AG04449 (cell line): Measurements from ENCODE around the gene RNF175.

Source experiments
- CTCF ChIA-PET: fragments of 350-600 bp; formaldehyde crosslinking; extraction: SDS; loops from one replicate; lab custom pipeline; 2021; ENCODE audit warnings: antibody characterized with exemption; lab: Yijun Ruan, JAX
- POLR2A ChIA-PET: fragments of 400-600, 350-600 bp; formaldehyde crosslinking; extraction: SDS; loops from one replicate; lab custom pipeline; 2020; ENCODE audit warnings: antibody characterized with exemption, inconsistent platforms; lab: Yijun Ruan, JAX
- DNase-seq: peaks from one replicate; pipeline ENCODE4 v3.0.0-alpha.2; 2010; ENCODE audit warnings: low read depth, low spot score
- H3K4me3 ChIP-seq: 2 replicates; pipeline ENCODE4 v1.5.1; 2011; ENCODE audit warnings: low read depth, mild to moderate bottlenecking, control low read depth, low read length
- TF ChIP-seq, protein P1 (sequence below): IDR thresholded peaks from one replicate; pipeline ENCODE4 v1.5.1; 2011; ENCODE audit warnings: mild to moderate bottlenecking, moderate library complexity, low read length, control low read depth, inconsistent platforms; ENCODE audit not compliant: insufficient read depth; ENCODE audit errors: missing control alignments

Gene RNF175

DNA sequence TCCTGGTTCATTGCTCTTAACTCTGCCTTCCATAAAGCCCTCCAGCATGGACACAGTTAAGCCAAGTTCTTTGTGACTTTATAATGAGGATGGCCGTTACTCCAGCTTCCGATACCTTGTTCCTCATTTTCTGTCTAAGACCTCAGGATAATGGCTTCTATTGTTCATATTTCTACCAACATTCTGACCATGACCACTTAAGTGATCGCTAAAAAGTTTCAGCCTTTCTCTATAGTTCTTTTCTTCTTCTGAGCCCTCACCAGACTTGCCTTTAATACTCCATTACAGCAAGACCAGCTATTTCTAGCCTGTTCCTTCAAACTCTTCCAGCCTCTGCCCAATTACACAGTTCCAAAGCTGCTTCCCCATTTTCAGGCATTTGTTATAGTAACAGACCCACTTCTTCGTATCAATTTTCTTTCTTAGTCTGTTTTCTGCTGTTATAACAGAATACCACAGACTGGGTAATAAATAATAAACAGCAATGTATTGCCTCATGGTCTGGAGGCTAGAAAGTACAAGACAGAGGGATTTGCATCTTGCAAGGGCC is 12.3 kb downstream of the RNF175 start:
- TF ChIP-seq, protein P1, sequence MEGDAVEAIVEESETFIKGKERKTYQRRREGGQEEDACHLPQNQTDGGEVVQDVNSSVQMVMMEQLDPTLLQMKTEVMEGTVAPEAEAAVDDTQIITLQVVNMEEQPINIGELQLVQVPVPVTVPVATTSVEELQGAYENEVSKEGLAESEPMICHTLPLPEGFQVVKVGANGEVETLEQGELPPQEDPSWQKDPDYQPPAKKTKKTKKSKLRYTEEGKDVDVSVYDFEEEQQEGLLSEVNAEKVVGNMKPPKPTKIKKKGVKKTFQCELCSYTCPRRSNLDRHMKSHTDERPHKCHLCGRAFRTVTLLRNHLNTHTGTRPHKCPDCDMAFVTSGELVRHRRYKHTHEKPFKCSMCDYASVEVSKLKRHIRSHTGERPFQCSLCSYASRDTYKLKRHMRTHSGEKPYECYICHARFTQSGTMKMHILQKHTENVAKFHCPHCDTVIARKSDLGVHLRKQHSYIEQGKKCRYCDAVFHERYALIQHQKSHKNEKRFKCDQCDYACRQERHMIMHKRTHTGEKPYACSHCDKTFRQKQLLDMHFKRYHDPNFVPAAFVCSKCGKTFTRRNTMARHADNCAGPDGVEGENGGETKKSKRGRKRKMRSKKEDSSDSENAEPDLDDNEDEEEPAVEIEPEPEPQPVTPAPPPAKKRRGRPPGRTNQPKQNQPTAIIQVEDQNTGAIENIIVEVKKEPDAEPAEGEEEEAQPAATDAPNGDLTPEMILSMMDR = no peak
- no peak for DNase-seq
- CTCF ChIA-PET = no interaction called here
- POLR2A ChIA-PET = no interaction called here
- H3K4me3 ChIP-seq = no peak overlapping the region

DNA sequence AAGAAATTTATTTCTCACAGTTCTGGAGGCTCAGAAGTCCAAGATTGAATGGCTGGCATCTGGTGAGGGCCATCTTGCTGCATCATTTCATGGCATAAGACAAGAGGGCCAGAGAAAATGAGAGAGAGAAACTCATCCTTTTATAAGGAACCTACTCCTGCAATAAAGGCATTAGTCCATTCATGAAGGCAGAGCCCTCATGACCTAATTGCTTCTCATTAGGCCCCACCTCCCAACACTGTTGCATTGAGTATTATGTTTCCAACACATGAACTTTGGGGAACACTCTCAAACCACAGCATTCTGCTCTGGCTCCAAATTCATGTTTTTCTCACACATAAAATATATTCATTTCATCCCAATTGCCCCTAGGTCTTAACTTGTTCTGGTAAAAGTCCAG is 14.2 kb downstream of the RNF175 start:
- POLR2A ChIA-PET = no interaction called here

DNA sequence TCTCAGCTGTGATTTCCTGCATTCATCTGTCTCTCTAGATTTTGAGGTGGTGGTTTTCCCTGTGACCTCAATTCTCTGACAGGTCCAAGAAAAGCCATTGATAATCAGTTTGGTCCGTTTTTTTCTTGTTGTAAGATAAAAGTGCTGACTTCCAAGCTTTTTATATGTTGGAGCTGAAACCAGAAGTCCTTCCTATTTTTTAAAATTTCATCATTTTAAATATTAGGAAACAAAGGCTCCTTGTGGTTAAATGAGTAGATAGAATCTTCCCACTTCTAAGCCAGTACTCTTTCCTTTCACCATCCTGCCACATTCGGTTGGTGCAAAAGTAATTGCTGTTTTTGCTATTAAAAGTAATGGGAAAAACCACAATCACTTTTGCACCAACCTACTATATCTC is 18.3 kb downstream of the RNF175 start:
- CTCF ChIA-PET = interaction anchor here (1.0 to 3.9 kb wide), 2 partner anchors 9 to 12 kb away, joined by 3 to 13 read pairs; no protein-coding TSS in a partner anchor
- POLR2A ChIA-PET = no interaction called here
- TF ChIP-seq, protein P1 = no peak
- no peak overlapping the region for H3K4me3 ChIP-seq
- no peak for DNase-seq

More for the DNA sequence above, 14.2 kb downstream of the RNF175 start:
- CTCF ChIA-PET = no interaction called here
- TF ChIP-seq, protein P1 = no peak
- no peak overlapping the region for H3K4me3 ChIP-seq
- no peak for DNase-seq

DNA sequence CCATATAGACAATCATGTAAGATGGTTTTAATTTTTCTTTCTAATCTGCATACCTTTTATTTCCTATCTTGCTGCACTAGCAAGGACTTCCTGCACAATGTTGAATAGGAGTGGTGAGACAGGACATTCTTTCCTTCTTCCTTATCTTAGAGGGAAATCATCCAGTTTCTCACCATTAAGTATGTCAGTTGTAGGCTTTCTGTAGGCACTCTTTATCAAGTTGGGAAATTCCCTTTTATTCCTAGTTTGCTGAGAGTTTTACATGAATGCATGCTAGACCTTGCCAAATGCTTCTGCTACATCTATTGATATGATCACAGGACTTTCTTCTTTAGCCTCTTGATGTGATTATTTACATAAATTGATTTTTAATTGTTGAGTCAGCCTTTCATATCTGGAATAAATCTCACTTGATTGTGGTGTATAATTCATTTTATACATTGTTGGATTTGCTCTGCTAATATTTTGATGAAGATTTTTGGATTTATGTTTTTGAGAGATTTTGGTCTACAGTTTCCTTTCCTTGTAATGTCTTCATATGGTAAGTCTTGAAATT is 23.8 kb downstream of the RNF175 start:
- DNase-seq = no peak
- TF ChIP-seq, protein P1 = no peak
- CTCF ChIA-PET = no interaction called here
- H3K4me3 ChIP-seq = no peak overlapping the region
- POLR2A ChIA-PET = no interaction called here

DNA sequence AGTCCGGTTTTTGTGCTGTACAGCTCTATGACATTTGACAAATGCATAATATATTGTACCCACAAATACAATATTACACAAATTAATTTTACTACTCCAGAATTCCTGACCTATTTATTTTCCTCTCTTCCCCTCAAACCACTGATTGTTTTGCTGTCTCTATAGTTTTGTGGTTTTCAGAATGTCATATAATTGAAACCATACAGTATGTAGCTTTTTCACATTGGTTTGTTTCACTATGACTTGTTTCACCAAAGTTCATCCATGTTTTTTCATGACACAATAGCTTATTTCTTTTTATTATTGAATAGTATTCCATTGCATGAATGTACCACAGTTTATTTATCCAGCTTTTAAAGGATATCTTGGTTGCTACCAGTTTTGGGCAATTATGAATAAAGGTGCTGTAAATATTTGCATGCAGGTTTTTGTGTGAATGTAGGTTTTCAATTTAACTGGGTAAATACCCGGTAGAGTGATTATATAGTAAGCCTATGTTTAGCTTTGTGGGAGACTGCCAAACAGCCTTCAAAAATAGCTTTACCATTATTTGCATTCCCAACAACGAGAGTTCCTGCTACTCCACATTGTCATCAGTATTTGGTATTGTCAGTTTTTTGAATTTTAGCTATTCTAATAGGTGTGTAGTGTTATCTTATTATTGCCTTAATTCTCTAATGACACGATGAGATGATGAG is 25.9 kb downstream of the RNF175 start:
- ChIA-PET POLR2A (no interaction called here), CTCF (interaction anchor here (1.3 to 1.6 kb wide), 2 partner anchors 15 to 17 kb away, joined by 3 read pairs; no protein-coding TSS in a partner anchor)
- DNase-seq = no peak
- no peak overlapping the region for H3K4me3 ChIP-seq
- TF ChIP-seq, protein P1 = no peak

DNA sequence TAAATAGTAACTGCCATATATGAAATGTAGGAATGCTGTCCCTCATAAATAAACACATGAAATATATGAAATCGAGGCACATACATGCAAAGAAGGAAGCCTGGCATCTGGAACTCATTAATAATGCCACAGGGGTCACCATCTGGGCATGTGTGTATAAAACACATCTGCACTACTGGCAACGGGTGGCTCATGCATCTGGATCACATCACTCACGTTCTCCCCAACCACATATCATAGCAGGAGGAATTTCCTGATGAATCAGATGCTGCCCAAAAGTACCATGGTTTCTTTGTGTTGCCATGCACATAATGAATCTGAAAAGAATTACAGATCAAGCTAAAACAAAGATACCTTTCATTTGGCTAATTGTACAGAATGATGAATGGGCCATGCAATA is 28.6 kb downstream of the RNF175 start:
- ChIA-PET CTCF (no interaction called here), POLR2A (no interaction called here)
- no peak overlapping the region for H3K4me3 ChIP-seq
- DNase-seq = no peak
- TF ChIP-seq, protein P1 = no peak
